HG02870 (cell line): ENCODE measurements around the gene HRH1.
A peak's percentile ranks its signal among the peaks of the same experiment; 100 is the strongest.
"Not testable (repeated sequence)": the region's sequence is repeated elsewhere in the genome, so short reads cannot be mapped to it uniquely, and the experiment has no call there.

Experiments used
- ATAC-seq: cut with Tn5 transposase; IDR thresholded peaks from one replicate; pipeline ENCODE4 v1.9.1; 2021; ENCODE audit warnings: mild to moderate bottlenecking, moderate library complexity; ENCODE audit not compliant: unreplicated experiment

Gene HRH1

GRCh38 chr3:11154036-11154952, at the start of gene HRH1:
TSS of gene HRH1 (plus strand) at chr3:11154493. CDS start at chr3:11259038, 104,545 bp downstream.
- ATAC-seq = no peak

- not testable (repeated sequence) for ATAC-seq
These were observed 41.0 kb upstream of the HRH1 start for GRCh38 chr3:11113316-11113715.

GRCh38 chr3:11115548-11115947, 38.7 kb upstream of the HRH1 start:
- no peak for ATAC-seq

- no peak for ATAC-seq
These were observed 37.8 kb upstream of the HRH1 start for GRCh38 chr3:11116336-11117059.

GRCh38 chr3:11117591-11117990, 36.7 kb upstream of the HRH1 start:
- ATAC-seq = no peak

GRCh38 chr3:11118181-11118682, 36.1 kb upstream of the HRH1 start:
- ATAC-seq = no peak

- ATAC-seq = no peak
These were observed 34.0 kb upstream of the HRH1 start for GRCh38 chr3:11120091-11120805.

GRCh38 chr3:11126653-11127052, 27.6 kb upstream of the HRH1 start:
- ATAC-seq = no peak

- ATAC-seq = no peak
These were observed 25.3 kb upstream of the HRH1 start for GRCh38 chr3:11128682-11129632.

- ATAC-seq = no peak
These were observed 23.9 kb upstream of the HRH1 start for GRCh38 chr3:11130385-11130784.

- no peak for ATAC-seq
These were observed 22.9 kb upstream of the HRH1 start for GRCh38 chr3:11131371-11131770.

GRCh38 chr3:11131886-11132285, 22.4 kb upstream of the HRH1 start:
- not testable (repeated sequence) for ATAC-seq

- no peak for ATAC-seq
These were observed 21.4 kb upstream of the HRH1 start for GRCh38 chr3:11132861-11133260.

GRCh38 chr3:11134794-11135193, 19.5 kb upstream of the HRH1 start:
- no peak for ATAC-seq

- no peak for ATAC-seq
These were observed 18.2 kb upstream of the HRH1 start for GRCh38 chr3:11136116-11136515.

GRCh38 chr3:11136830-11137626, 17.3 kb upstream of the HRH1 start:
- no peak for ATAC-seq

- no peak for ATAC-seq
These were observed 16.7 kb upstream of the HRH1 start for GRCh38 chr3:11137627-11137959.

GRCh38 chr3:11138371-11138770, 15.9 kb upstream of the HRH1 start:
- no peak for ATAC-seq

- peak; percentile 76 for ATAC-seq
These were observed 14.1 kb upstream of the HRH1 start for GRCh38 chr3:11140030-11140712.
